ENCODE measurements around the gene P2RX6. TPM values are rescaled to one million over a fixed set of nuclear protein-coding genes. Genes with fewer than 3 reads are reported as not detected.

The P2RX6 gene
- polyA plus RNA-seq, 1 donor (not counting 4 experiments of a cell fraction or from before 2014, with no cell fraction given), result 0.87 TPM

GRCh38 chr22:21022955-21023614 is 8.1 kb downstream of the P2RX6 start:
- no peak overlapping the region for H2AFZ ChIP-seq (ENCODE audit: control insufficient read depth, low read length)
- H3K9ac ChIP-seq (ENCODE audit: control insufficient read depth, extremely low read depth, insufficient read depth, low read length), result no peak overlapping the region
- dilution Hi-C loops (cut with MboI; ENCODE audit: extremely low pct_ligation_motif_present, low sequenced_read_pairs), result no loop called here
- no peaks in the 10 kb centered on the region for H4K20me1 ChIP-seq (ENCODE audit: control insufficient read depth, extremely low read depth, insufficient read depth, low read length)
- no peaks in the 10 kb centered on the region for H3K9me3 ChIP-seq (ENCODE audit: control insufficient read depth, low read depth, low read length)
- no peaks in the 10 kb centered on the region for H3K36me3 ChIP-seq (ENCODE audit: control insufficient read depth in 2 of 2, extremely low read depth in 1 of 2, insufficient read depth in 2 of 2, low read length in 2 of 2)
- peaks cover 31% of the 10 kb centered on the region for H3K4me1 ChIP-seq (ENCODE audit: control insufficient read depth, extremely low read depth, insufficient read depth, low read length)
- DNase-seq (ENCODE audit: low read depth, low spot score) (no peak), FAIRE-seq (no peak)
- no peak overlapping the region for H3K27ac ChIP-seq (ENCODE audit: control insufficient read depth, insufficient read depth, low read length)
- H3K4me3 ChIP-seq (ENCODE audit: control insufficient read depth in 2 of 3, extremely low read depth in 1 of 3, insufficient read depth in 2 of 3, low read depth in 1 of 3, low read length in 3 of 3), result no peak overlapping the region
- no peaks in the 10 kb centered on the region for H3K9me1 ChIP-seq (ENCODE audit: control insufficient read depth, extremely low read depth, insufficient read depth, low read length)
- no peak for TF ChIP-seq EZH2 (IDR thresholded peaks at IDR 0.05; ENCODE audit: low read length)
- peak in 1 of 3 experiments; percentile 26 for TF ChIP-seq CTCF (optimal IDR thresholded peaks at IDR 0.05 in 1 of 3, IDR thresholded peaks at IDR 0.05 in 1 of 3, conservative IDR thresholded peaks at IDR 0.05 in 1 of 3; ENCODE audit: extremely low read depth in 1 of 3, insufficient read depth in 2 of 3, low read length in 3 of 3)
- no peaks in the 10 kb centered on the region for H3K27me3 ChIP-seq (ENCODE audit: control insufficient read depth, extremely low read depth, insufficient read depth, low read length)
- H3K79me2 ChIP-seq (ENCODE audit: control insufficient read depth, insufficient read depth, low read length), result no peaks in the 10 kb centered on the region
- H3K4me2 ChIP-seq (ENCODE audit: control insufficient read depth, extremely low read depth, insufficient read depth, low read depth, low read length), result no peak overlapping the region

DNA sequence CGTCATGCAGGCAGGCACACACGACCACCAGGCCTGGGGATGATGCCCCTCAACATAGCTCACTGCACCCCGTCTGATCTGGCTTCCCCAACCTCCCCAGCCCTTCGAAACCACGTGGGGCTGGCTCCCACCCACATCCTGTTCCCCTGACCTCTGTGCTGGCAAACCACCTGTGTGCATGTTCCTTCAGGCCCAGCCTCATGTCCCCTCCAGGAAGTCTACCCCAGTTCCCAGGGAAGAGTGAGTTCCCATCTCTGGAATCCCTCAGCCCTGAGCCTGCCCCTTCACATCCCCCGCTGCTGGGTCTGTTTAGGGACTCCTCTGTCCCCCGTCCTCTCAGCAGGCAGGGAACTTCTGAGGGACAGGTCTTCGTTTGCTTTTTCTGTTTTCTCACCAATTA is 10.3 kb downstream of the P2RX6 start:
- H3K9ac ChIP-seq (ENCODE audit: control insufficient read depth, extremely low read depth, insufficient read depth, low read length), result peak overlapping the region; percentile 73
- DNase-seq (ENCODE audit: low read depth, low spot score), result no peak
- H3K4me3 ChIP-seq (ENCODE audit: control insufficient read depth in 2 of 3, extremely low read depth in 1 of 3, insufficient read depth in 2 of 3, low read depth in 1 of 3, low read length in 3 of 3), result peak overlapping the region in 2 of 3 experiments; percentile 19 to 54

More for the DNA sequence above, 10.3 kb downstream of the P2RX6 start:
- H2AFZ ChIP-seq (ENCODE audit: control insufficient read depth, low read length), result peak overlapping the region; percentile 47
- TF ChIP-seq EZH2 (IDR thresholded peaks at IDR 0.05; ENCODE audit: low read length) (no peak), CTCF (optimal IDR thresholded peaks at IDR 0.05 in 1 of 3, IDR thresholded peaks at IDR 0.05 in 1 of 3, conservative IDR thresholded peaks at IDR 0.05 in 1 of 3; ENCODE audit: extremely low read depth in 1 of 3, insufficient read depth in 2 of 3, low read length in 3 of 3) (no peak)
- no peaks in the 10 kb centered on the region for H3K9me3 ChIP-seq (ENCODE audit: control insufficient read depth, low read depth, low read length)
- H3K79me2 ChIP-seq (ENCODE audit: control insufficient read depth, insufficient read depth, low read length), result no peaks in the 10 kb centered on the region
- no peaks in the 10 kb centered on the region for H4K20me1 ChIP-seq (ENCODE audit: control insufficient read depth, extremely low read depth, insufficient read depth, low read length)
- peak; percentile 92 for FAIRE-seq
- H3K27ac ChIP-seq (ENCODE audit: control insufficient read depth, insufficient read depth, low read length), result peak overlapping the region; percentile 85
- H3K36me3 ChIP-seq (ENCODE audit: control insufficient read depth in 2 of 2, extremely low read depth in 1 of 2, insufficient read depth in 2 of 2, low read length in 2 of 2), result no peaks in the 10 kb centered on the region
- H3K27me3 ChIP-seq (ENCODE audit: control insufficient read depth, extremely low read depth, insufficient read depth, low read length), result no peaks in the 10 kb centered on the region
- H3K9me1 ChIP-seq (ENCODE audit: control insufficient read depth, extremely low read depth, insufficient read depth, low read length), result no peaks in the 10 kb centered on the region
- dilution Hi-C loops (cut with MboI; ENCODE audit: extremely low pct_ligation_motif_present, low sequenced_read_pairs), result no loop called here
- H3K4me2 ChIP-seq (ENCODE audit: control insufficient read depth, extremely low read depth, insufficient read depth, low read depth, low read length), result peak overlapping the region; percentile 72
- peaks cover 31% of the 10 kb centered on the region for H3K4me1 ChIP-seq (ENCODE audit: control insufficient read depth, extremely low read depth, insufficient read depth, low read length)
